DOHH2 (cell line): Measurements from ENCODE around the gene IFNAR1.

Source experiments
- H3F3A ChIP-seq: fragments of 200-600 bp; sonication (generic), shearing (Covaris generic); 2 replicates; pipeline ENCODE4 v1.6.0; 2016; ENCODE audit warnings: antibody characterized with exemption, mild to moderate bottlenecking; ENCODE audit not compliant: control insufficient read depth, insufficient read depth
- H3K27ac ChIP-seq: fragments of 200-600 bp; sonication (generic); 2 replicates; pipeline ENCODE4 v1.5.1; 2014; ENCODE audit warnings: low read depth, mild to moderate bottlenecking, low read length, moderate library complexity
- H3K27me3 ChIP-seq: fragments of 200-600 bp; sonication (generic); 2 replicates; pipeline ENCODE4 v1.6.1; 2014; ENCODE audit warnings: mild to moderate bottlenecking, low read length, mixed read lengths; ENCODE audit not compliant: control insufficient read depth
- H3K36me3 ChIP-seq: fragments of 200-600 bp; sonication (generic); 2 replicates; pipeline ENCODE4 v1.6.1; 2014; ENCODE audit warnings: mild to moderate bottlenecking, low read length, moderate library complexity, mixed read lengths; ENCODE audit not compliant: control insufficient read depth
- H3K4me1 ChIP-seq: fragments of 200-600 bp; sonication (generic); 2 replicates; pipeline ENCODE4 v1.6.1; 2014; ENCODE audit warnings: mild to moderate bottlenecking, low read length, mixed read lengths; ENCODE audit not compliant: control insufficient read depth
- H3K4me2 ChIP-seq: fragments of 200-600 bp; sonication (generic); 2 replicates; pipeline ENCODE4 v1.6.0; 2014; ENCODE audit warnings: mild to moderate bottlenecking, low read length, moderate library complexity
- H3K4me3 ChIP-seq: fragments of 200-600 bp; sonication (generic); 2 replicates; pipeline ENCODE4 v1.5.1; 2014; ENCODE audit warnings: mild to moderate bottlenecking, low read length, mixed read lengths
- H3K79me2 ChIP-seq: fragments of 200-600 bp; sonication (generic); 2 replicates; pipeline ENCODE4 v1.6.1; 2014; ENCODE audit warnings: mild to moderate bottlenecking, low read length, mixed read lengths; ENCODE audit not compliant: control insufficient read depth
- H3K9me2 ChIP-seq: fragments of 200-600 bp; sonication (generic); replicated peaks from 2 replicates; pipeline ENCODE4 v1.6.1; 2014; ENCODE audit warnings: mild to moderate bottlenecking, low read length, mixed read lengths; ENCODE audit not compliant: control insufficient read depth
- H3K9me3 ChIP-seq: fragments of 200-600 bp; sonication (generic); 2 replicates; pipeline ENCODE4 v1.6.1; 2014; ENCODE audit warnings: antibody characterized with exemption, low read length, mixed read lengths; ENCODE audit not compliant: control insufficient read depth, insufficient read depth
- H4K20me1 ChIP-seq: fragments of 200-600 bp; sonication (generic); 2 replicates; pipeline ENCODE4 v1.6.0; 2014; ENCODE audit warnings: low read depth, mild to moderate bottlenecking, antibody characterized with exemption, low read length, moderate library complexity; ENCODE audit not compliant: control insufficient read depth, insufficient read depth
- EZH2phosphoT487 ChIP-seq: fragments of 200-600 bp; sonication (generic); IDR thresholded peaks from 2 replicates; pipeline ENCODE4 v1.6.1; 2017; ENCODE audit warnings: borderline replicate concordance, mild to moderate bottlenecking, antibody characterized with exemption, low read length, moderate library complexity, mixed read lengths
- TF ChIP-seq, protein P1 (sequence below): fragments of 200-600 bp; sonication (generic); IDR thresholded peaks from one replicate; pipeline ENCODE4 v1.5.1; 2014; ENCODE audit warnings: antibody characterized with exemption, mild to moderate bottlenecking, low read depth, low read length; ENCODE audit not compliant: poor library complexity, severe bottlenecking

Gene IFNAR1

DNA sequence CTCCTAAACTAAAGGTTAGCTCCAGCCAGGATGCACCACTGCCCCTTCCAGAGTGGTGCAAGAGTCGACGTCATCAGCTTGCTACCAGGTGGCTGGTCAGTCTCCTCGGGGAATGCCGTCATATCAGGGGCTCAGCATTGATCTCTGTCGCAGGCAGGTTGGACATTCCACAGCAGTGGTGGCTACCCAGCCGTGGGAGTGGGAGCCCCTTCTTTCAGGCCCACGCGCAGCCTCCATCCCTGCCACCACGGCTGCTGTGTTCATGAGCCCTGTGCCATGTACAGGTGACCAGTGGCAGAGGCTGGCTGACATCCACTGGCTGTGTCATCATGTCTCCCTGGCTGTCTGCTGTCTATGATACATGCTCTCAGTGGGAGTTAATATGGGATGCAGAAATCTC, 33.1 kb upstream of the IFNAR1 start:
- H4K20me1 ChIP-seq, result no peaks in the 10 kb centered on the region
- peaks cover 41% of the 10 kb centered on the region for H3K4me1 ChIP-seq
- H3K9me3 ChIP-seq, result no peaks in the 10 kb centered on the region
- TF ChIP-seq, protein P1, sequence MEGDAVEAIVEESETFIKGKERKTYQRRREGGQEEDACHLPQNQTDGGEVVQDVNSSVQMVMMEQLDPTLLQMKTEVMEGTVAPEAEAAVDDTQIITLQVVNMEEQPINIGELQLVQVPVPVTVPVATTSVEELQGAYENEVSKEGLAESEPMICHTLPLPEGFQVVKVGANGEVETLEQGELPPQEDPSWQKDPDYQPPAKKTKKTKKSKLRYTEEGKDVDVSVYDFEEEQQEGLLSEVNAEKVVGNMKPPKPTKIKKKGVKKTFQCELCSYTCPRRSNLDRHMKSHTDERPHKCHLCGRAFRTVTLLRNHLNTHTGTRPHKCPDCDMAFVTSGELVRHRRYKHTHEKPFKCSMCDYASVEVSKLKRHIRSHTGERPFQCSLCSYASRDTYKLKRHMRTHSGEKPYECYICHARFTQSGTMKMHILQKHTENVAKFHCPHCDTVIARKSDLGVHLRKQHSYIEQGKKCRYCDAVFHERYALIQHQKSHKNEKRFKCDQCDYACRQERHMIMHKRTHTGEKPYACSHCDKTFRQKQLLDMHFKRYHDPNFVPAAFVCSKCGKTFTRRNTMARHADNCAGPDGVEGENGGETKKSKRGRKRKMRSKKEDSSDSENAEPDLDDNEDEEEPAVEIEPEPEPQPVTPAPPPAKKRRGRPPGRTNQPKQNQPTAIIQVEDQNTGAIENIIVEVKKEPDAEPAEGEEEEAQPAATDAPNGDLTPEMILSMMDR, result no peak
- no peak for TF ChIP-seq EZH2phosphoT487
- no peak overlapping the region for H3K4me2 ChIP-seq
- peaks cover 21% of the 10 kb centered on the region for H3F3A ChIP-seq
- no peaks in the 10 kb centered on the region for H3K79me2 ChIP-seq
- H3K27me3 ChIP-seq, result no peaks in the 10 kb centered on the region
- H3K4me3 ChIP-seq, result no peak overlapping the region
- no peaks in the 10 kb centered on the region for H3K9me2 ChIP-seq
- H3K27ac ChIP-seq, result no peak overlapping the region
- H3K36me3 ChIP-seq, result peaks cover 45% of the 10 kb centered on the region

DNA sequence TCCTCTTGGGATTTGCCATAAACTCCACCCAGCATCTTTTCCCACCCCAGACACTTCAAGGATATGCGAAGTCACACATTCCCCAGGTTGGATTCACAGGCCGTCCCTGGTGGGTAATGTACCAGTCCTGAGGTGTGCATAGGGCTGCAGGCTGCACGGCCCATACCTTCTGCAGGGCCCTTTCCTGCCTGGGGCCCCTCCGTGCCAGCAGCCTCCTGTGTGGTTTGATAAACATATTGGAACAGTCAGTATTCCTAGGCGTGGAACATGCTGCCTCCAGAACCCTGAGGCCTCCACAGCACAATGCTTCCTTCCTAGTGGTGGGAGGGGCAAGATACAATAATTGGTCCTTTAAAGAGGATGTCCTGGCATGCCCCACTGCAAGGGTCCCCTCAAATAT, 32.0 kb upstream of the IFNAR1 start:
- Histone ChIP-seq H3K4me2 (no peak overlapping the region), H3K9me3 (no peaks in the 10 kb centered on the region), H4K20me1 (no peaks in the 10 kb centered on the region), H3K27me3 (no peaks in the 10 kb centered on the region), H3K4me3 (no peak overlapping the region), H3K79me2 (peaks cover 5% of the 10 kb centered on the region), H3K36me3 (peaks cover 54% of the 10 kb centered on the region), H3K4me1 (peaks cover 50% of the 10 kb centered on the region), H3F3A (peaks cover 28% of the 10 kb centered on the region), H3K9me2 (no peaks in the 10 kb centered on the region), H3K27ac (no peak overlapping the region)
- TF ChIP-seq, protein P1, result no peak
- no peak for TF ChIP-seq EZH2phosphoT487

DNA sequence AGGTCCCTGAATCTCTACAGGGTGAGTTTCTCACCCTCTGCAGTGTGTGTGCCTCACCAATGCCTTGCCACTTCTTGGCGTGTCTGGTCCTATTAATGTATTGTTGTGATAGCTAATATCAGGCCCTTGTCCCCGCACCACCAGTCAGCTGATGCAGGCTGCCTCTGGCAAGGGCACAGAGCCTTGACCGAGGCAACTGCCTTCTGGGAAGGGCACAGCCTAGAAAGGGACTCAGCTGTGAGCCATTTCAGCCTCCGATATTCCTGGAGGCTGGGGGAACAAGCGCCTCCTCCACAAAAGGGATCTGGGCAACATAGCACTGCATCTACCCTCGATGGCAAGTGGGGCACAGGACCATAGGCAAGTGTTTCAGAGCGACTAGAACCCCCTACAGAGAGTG, 31.6 kb upstream of the IFNAR1 start:
- Histone ChIP-seq H4K20me1 (no peaks in the 10 kb centered on the region), H3K27me3 (no peaks in the 10 kb centered on the region), H3K9me3 (no peaks in the 10 kb centered on the region), H3K9me2 (no peaks in the 10 kb centered on the region), H3K4me3 (no peak overlapping the region), H3K79me2 (peaks cover 5% of the 10 kb centered on the region), H3K4me2 (no peak overlapping the region), H3K27ac (no peak overlapping the region), H3F3A (peaks cover 32% of the 10 kb centered on the region), H3K4me1 (peaks cover 54% of the 10 kb centered on the region), H3K36me3 (peaks cover 54% of the 10 kb centered on the region)
- no peak for TF ChIP-seq EZH2phosphoT487
- TF ChIP-seq, protein P1, result no peak
